D721Med (cell line): ENCODE results near the gene RNF39.

ENCODE experiments used
- DNase-seq: peaks from one replicate; pipeline ENCODE4 v3.0.0; 2011; ENCODE audit warnings: low spot score; ENCODE audit not compliant: insufficient read length
- FAIRE-seq: peaks from 2 replicates; lab custom pipeline; 2011; peaks lifted over from hg19 to GRCh38; lab: Jason Lieb, UNC
- TF ChIP-seq, protein P1 (sequence below): IDR thresholded peaks from 2 replicates; pipeline ENCODE4 v1.5.1; 2012; ENCODE audit warnings: mild to moderate bottlenecking, control low read depth; ENCODE audit not compliant: insufficient read depth; ENCODE audit errors: missing control alignments

The RNF39 gene

DNA sequence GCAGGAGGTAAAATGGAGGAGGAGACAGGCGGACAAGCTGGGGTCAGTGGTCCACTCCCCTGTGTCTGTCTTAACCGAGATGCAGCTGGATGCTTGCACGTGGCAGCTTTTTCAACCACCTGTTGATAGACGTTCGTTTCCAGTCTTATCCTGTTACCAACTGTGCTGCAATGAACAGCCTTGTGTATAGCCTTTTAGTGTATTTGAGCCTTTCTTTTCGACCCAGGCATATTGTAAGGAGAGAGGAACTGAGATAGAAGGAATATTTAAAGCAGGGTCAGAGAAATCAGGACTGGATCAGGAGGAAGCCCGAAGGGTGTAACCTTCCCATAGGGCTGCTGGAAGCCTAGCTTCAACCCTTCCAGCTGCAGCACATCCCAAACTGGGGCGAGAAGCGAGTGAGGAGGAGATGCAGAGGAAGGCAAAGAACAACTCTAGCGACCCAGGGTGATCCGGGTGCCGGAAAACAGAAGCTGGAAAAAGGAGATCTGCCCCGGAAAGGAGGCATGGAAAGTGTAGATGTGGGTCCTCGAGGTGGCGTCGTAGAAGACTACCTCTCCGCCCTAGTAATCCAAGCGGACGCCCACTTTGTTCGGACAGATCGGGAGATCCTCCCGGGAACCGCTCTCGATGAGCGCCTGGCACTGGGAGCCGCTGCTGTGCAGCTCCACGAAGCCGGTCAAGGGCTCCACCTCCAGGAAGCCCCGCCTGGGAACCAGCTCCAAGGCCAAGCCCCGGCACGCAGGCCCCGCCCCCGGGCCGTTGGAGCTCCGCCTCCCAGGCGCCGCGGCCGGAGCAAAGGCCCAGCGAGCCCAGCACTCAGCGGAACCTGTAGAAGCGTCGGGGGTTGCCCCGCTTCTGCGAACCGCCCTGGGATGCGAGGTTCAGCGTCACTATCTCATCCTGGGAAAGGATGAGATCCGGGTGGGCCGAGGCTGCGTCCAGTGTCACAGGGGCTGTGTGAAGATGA, 26.2 kb upstream of the RNF39 start:
- TF ChIP-seq, protein P1, sequence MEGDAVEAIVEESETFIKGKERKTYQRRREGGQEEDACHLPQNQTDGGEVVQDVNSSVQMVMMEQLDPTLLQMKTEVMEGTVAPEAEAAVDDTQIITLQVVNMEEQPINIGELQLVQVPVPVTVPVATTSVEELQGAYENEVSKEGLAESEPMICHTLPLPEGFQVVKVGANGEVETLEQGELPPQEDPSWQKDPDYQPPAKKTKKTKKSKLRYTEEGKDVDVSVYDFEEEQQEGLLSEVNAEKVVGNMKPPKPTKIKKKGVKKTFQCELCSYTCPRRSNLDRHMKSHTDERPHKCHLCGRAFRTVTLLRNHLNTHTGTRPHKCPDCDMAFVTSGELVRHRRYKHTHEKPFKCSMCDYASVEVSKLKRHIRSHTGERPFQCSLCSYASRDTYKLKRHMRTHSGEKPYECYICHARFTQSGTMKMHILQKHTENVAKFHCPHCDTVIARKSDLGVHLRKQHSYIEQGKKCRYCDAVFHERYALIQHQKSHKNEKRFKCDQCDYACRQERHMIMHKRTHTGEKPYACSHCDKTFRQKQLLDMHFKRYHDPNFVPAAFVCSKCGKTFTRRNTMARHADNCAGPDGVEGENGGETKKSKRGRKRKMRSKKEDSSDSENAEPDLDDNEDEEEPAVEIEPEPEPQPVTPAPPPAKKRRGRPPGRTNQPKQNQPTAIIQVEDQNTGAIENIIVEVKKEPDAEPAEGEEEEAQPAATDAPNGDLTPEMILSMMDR: no peak
- DNase-seq: peak; percentile 77
- FAIRE-seq: no peak

DNA sequence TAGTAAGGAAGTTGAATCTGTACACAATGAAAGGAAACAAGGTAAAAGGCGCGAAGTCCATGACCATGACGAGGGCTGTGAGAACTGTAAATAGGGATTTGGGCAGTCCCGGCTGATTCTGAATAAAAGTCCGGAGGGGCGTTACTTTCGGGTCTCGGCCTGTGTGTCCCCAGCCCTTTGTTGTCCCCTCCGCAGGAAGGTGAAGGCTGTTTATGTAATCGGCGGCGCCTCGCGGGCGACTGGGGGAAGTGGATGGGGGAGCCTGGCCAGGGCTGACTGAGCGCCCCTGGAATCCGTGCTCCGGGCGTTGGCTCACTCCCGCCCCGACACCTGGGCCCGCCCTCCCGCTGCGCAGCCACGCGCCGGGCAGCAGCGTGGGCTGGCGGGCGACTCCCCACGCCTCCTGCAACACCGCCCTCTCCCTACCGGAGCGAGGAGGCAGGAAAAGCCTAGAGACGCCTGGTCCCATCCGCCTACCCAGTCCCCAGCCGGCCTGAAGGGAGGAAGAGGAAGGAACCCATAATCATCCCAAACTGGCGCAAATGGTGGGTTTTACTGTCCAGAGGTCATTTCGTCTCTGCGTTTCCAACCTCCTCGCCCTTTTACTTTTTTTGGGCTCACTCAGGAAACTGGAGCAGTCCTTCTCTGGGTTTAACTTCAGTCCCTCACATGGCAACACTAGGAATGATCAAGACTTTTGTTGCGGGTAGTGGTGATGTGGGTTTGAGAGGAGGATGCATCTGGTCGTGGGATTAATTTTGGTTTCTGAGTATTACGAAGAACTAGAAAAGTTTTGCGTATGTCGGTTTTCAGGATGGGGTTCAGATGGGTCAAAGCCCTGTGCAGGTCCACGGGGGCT, 25.2 kb upstream of the RNF39 start:
- FAIRE-seq (no peak), DNase-seq (no peak)
- TF ChIP-seq, protein P1: no peak

DNA sequence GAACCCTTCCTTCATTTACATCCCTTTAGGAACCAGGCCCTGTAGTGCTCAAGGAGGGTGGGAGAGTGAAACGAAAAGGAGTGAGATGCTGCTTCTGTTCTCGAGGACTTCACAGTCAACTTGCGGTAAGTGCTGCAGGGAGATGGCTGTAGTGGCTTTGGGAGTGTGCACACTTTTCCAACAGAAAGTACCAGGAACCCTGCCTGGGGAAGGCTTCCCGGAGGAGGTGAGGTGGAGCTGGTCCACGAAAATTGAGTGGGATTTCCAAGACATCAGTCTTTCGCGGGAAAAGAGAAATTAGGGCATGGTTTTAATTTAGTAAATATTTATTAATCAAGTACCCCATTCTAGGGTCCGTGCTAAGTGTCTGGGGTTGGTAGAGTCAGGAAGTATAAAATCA, 24.6 kb upstream of the RNF39 start:
- TF ChIP-seq, protein P1: no peak
- FAIRE-seq (no peak), DNase-seq (no peak)

DNA sequence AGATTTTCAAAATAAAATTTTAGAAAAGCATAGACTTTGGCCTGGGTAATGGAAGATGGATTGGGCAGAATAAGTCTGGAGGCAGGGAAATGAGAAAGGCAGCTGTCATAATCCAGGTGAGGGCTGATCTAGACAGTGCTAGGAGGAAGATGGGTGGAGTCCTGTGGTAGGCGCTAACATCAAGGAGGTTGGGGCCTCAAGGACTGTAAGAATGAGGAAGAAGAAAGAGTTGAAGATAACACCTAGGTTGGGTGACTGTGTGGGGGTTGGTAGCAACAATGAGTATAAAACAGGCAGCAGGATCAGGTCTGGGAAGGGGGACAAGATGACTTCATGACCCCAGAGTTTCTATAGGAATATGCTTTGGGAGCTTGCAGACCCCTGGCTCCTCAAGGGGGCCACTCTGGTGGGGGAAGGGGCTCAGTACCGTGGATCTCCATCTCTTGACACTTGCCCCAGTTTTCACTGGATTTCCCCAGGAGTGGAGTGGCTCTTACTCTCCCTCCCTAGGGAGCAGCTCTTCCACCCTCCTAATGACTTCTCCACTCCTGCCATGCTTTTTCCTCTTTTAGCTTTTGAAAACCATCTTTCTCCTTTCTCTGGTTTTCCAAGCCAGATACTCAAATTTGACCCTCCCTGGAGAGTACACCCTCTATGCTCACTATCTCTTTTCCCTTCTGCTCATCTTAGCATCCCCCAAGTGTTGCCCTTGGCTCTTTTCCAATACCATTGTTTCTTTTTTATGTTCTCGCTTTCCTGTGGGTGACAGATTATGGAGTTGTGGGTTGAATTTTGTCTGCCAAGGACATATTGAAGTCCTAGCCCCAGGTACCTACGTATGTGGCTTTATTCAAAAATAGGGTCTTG, 22.6 kb upstream of the RNF39 start:
- TF ChIP-seq, protein P1: no peak
- no peak for FAIRE-seq

DNA sequence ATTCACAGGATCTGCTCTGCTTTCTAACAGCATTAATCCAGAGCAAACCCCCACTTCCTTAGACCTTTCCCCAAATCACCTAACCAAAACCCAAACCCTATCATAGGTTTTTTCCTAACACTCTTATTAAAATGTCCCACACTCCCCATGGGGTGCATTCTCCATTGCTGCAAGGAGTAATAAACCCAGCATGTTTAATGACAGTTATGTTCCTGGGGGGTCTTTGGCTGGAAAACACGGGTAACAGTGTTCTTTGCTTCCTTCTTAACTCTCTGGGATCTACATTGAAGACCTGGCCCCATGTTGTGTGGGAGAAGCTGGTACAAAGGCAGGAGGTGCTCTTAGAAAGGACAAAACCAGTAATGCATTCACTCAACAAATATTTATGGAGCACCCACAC, 21.3 kb upstream of the RNF39 start:
- FAIRE-seq (no peak), DNase-seq (no peak)
- TF ChIP-seq, protein P1: no peak

More for the DNA sequence above, 22.6 kb upstream of the RNF39 start:
- no peak for DNase-seq

DNA sequence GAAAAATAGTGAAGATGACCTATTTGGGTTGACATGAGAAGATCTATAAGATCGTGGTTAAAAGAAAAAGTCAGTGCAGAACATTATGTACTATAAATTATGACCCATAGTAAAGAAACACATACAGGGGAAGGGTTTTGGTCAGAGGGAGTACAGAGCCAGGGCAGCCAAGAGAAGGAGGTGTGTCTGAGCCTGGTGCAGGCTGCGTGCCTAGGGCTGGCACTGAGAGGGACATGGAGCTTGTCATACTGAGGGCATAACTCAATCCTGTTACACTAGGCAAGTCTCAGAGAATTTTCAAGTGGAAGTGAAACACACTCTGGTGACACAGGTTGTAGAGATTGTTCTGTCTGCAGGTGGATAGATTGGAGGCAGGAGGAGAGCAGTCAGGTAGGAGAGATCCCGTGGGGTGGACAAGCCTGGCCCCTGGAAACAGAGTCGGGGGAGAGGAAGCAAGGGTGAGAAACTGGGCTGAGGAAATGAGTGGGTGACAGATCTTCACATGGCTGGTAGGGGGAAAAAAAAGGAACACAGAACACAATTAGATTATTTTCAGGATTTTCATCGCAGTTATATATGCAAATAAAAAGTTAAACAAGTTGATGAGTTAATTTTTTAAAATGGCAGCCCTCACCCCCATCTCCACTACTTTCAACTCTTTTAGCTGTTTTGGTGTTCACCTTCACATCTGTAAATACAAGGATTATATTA, 18.5 kb upstream of the RNF39 start:
- DNase-seq (no peak), FAIRE-seq (no peak)
- TF ChIP-seq, protein P1: no peak
